Raji (cell line): ENCODE results near the gene PNMA5.

ENCODE experiments used
- POLR2A ChIP-seq: IDR thresholded peaks from 2 replicates; pipeline ENCODE4 v1.6.1; 2011; ENCODE audit warnings: low read depth, low read length, control low read depth; ENCODE audit not compliant: insufficient read depth

PNMA5 gene

GRCh38 chrX:152958524-152959465, 35.1 kb downstream of the PNMA5 start:
- TF ChIP-seq POLR2A: peak; percentile 37; the same call in 1 of the 2 replicates

GRCh38 chrX:152958047-152958446, 35.9 kb downstream of the PNMA5 start:
- TF ChIP-seq POLR2A: no peak

- TF ChIP-seq POLR2A: no peak
Measured at GRCh38 chrX:152950786-152951185, 43.1 kb downstream of the PNMA5 start.

GRCh38 chrX:152949114-152949513, 44.8 kb downstream of the PNMA5 start:
- TF ChIP-seq POLR2A: no peak

GRCh38 chrX:152946681-152947080, 47.2 kb downstream of the PNMA5 start:
- no peak for TF ChIP-seq POLR2A

GRCh38 chrX:152945021-152945979, 48.6 kb downstream of the PNMA5 start:
- TF ChIP-seq POLR2A: no peak

- TF ChIP-seq POLR2A: no peak
Measured at GRCh38 chrX:152943826-152944225, 50.1 kb downstream of the PNMA5 start.

- TF ChIP-seq POLR2A: no peak
Measured at GRCh38 chrX:152942077-152942442, 51.9 kb downstream of the PNMA5 start.

- peak; percentile 85 for TF ChIP-seq POLR2A
Measured at GRCh38 chrX:152941328-152942076, 52.4 kb downstream of the PNMA5 start.
